ENCODE results near the gene KRTAP19-6. TPM values are rescaled to one million over a fixed set of nuclear protein-coding genes. Genes with fewer than 3 reads are reported as not detected.
"Not testable (repeated sequence)": the region's sequence is repeated elsewhere in the genome, so short reads cannot be mapped to it uniquely, and the experiment has no call there.

KRTAP19-6 gene
- total and polyA plus RNA-seq, 4 donors = not detected

DNA sequence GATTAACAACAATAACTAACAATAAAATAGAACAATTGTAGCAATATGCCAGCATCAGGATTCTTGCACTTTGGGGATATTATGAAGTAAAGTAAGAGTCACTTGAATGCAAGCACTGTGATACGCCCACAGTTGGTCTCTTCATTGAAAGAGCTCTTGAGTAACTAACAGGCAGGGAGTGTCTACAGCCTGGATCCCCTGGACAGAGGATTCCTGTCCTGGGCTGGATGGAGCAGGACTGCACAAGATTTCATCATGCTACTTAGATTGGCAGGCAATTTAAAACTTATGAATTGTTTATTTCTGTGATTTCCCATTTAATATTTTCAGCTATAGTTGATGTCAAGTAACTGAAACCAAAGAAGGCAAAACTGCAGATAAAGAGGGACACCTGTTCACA, 26.0 kb downstream of the KRTAP19-6 start (continued):
- TF ChIP-seq RAD21 (IDR thresholded peaks at IDR 0.05) (no peak), GABPA (IDR thresholded peaks at IDR 0.05 in 1 of 2, conservative IDR thresholded peaks at IDR 0.05 in 1 of 2) (no peak), YY1 (IDR thresholded peaks at IDR 0.05) (no peak)
- TF ChIP-seq, protein P1, sequence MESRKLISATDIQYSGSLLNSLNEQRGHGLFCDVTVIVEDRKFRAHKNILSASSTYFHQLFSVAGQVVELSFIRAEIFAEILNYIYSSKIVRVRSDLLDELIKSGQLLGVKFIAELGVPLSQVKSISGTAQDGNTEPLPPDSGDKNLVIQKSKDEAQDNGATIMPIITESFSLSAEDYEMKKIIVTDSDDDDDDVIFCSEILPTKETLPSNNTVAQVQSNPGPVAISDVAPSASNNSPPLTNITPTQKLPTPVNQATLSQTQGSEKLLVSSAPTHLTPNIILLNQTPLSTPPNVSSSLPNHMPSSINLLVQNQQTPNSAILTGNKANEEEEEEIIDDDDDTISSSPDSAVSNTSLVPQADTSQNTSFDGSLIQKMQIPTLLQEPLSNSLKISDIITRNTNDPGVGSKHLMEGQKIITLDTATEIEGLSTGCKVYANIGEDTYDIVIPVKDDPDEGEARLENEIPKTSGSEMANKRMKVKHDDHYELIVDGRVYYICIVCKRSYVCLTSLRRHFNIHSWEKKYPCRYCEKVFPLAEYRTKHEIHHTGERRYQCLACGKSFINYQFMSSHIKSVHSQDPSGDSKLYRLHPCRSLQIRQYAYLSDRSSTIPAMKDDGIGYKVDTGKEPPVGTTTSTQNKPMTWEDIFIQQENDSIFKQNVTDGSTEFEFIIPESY (IDR thresholded peaks at IDR 0.05) = no peak

DNA sequence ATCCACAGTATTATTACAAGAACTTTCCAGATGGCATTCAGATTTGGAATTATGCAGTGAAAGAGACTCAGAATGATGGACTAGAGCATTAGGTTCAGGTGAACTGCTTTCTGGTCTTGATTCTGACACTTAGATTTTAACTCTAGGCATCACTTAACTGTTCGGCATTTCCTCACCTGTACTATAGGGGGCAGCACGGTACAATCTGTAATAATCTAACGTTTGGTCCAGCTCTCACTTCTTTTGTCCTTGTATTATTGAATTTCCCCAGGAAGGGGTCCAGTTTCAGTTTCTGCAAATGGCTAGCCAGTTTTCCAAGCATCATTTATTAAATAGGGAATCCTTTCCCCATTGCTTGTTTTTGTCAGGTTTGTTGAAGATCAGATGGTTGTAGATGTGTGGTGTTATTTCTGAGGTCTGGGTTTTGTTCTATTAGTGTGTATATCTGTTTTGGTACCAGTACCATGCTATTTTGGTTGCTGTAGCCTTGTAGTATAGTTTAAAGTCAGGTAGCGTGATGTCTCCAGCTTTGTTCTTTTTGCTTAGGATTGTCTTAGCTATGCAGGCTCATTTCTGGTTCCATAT, 36.0 kb downstream of the KRTAP19-6 start:
- not testable (repeated sequence) for H3K4me3 ChIP-seq (ENCODE audit: low read depth in 1 of 3, low read length in 3 of 3); H3K27ac ChIP-seq (ENCODE audit: low read depth in 1 of 2, low read length in 2 of 2); H3K9me3 ChIP-seq (ENCODE audit: control insufficient read depth in 4 of 4, low read length in 3 of 4); DNase-seq (ENCODE audit: low spot score); H3K27me3 ChIP-seq (ENCODE audit: control insufficient read depth in 4 of 4, insufficient read depth in 4 of 4, low read length in 3 of 4); H3K4me1 ChIP-seq (ENCODE audit: control insufficient read depth in 4 of 4, insufficient read depth in 4 of 4, low read length in 3 of 4); H3K9ac ChIP-seq (ENCODE audit: low read depth in 1 of 2, low read length in 2 of 2); H3K36me3 ChIP-seq (ENCODE audit: control insufficient read depth in 4 of 4, insufficient read depth in 3 of 4, low read depth in 1 of 4, low read length in 3 of 4)
- 22% methylated on average over 4 of the region's 4 CpGs for WGBS
- TF ChIP-seq, protein P2, sequence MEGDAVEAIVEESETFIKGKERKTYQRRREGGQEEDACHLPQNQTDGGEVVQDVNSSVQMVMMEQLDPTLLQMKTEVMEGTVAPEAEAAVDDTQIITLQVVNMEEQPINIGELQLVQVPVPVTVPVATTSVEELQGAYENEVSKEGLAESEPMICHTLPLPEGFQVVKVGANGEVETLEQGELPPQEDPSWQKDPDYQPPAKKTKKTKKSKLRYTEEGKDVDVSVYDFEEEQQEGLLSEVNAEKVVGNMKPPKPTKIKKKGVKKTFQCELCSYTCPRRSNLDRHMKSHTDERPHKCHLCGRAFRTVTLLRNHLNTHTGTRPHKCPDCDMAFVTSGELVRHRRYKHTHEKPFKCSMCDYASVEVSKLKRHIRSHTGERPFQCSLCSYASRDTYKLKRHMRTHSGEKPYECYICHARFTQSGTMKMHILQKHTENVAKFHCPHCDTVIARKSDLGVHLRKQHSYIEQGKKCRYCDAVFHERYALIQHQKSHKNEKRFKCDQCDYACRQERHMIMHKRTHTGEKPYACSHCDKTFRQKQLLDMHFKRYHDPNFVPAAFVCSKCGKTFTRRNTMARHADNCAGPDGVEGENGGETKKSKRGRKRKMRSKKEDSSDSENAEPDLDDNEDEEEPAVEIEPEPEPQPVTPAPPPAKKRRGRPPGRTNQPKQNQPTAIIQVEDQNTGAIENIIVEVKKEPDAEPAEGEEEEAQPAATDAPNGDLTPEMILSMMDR (IDR thresholded peaks at IDR 0.05; ENCODE audit: low read depth, low read length, missing input control) = peak; percentile 15
- TF ChIP-seq RAD21 (IDR thresholded peaks at IDR 0.05) = peak in 1 of 2 donors; percentile 18

DNA sequence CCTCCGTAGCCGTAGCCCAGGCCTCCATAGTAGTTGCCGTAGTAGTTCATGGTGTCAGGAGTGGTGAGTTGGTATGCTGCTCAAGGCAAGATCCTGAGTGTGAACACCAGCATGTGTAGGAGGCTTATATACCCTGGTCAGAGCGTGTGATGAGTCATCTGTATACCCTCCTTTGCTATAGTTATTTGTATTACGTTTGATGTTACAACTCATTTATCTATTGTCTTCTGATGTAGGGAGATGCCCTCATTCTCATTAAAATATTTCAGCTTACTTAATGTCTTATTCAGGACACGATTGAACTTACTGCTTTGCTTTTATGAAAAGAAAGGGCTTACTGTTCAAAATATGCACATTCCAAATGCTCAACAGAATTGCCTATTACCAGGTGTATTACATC, 39.6 kb downstream of the KRTAP19-6 start, which contains the start of gene KRTAP19-5:
Gene KRTAP19-5 (minus strand): TSS at position 101 of the 400 bp plus-strand sequence. CDS start 51 bp downstream, at position 50.
- WGBS = 72% methylated on average over 6 of the region's 6 CpGs
- no peak within 1 kb of the TSS for H3K4me3 ChIP-seq (ENCODE audit: low read depth in 1 of 3, low read length in 3 of 3)
- DNase-seq (ENCODE audit: low spot score) = no peak

More for the DNA sequence above, 39.6 kb downstream of the KRTAP19-6 start, which contains the start of gene KRTAP19-5:
- Histone ChIP-seq H3K9me3 (ENCODE audit: control insufficient read depth in 4 of 4, low read length in 3 of 4) (no peaks in the 10 kb centered on the region), H3K27me3 (ENCODE audit: control insufficient read depth in 4 of 4, insufficient read depth in 4 of 4, low read length in 3 of 4) (no peaks in the 10 kb centered on the region), H3K4me1 (ENCODE audit: control insufficient read depth in 4 of 4, insufficient read depth in 4 of 4, low read length in 3 of 4) (no peaks in the 10 kb centered on the region), H3K36me3 (ENCODE audit: control insufficient read depth in 4 of 4, insufficient read depth in 3 of 4, low read depth in 1 of 4, low read length in 3 of 4) (no peaks in the 10 kb centered on the region), H3K27ac (ENCODE audit: low read depth in 1 of 2, low read length in 2 of 2) (no peak within 1 kb of the TSS), H3K9ac (ENCODE audit: low read depth in 1 of 2, low read length in 2 of 2) (no peak within 1 kb of the TSS)
- no peak for TF ChIP-seq NR2F2 (IDR thresholded peaks at IDR 0.05)
- no peak for TF ChIP-seq SP1 (IDR thresholded peaks at IDR 0.05)
- TF ChIP-seq, protein P2 (IDR thresholded peaks at IDR 0.05; ENCODE audit: low read depth, low read length, missing input control) = no peak
- TF ChIP-seq FOXA1 (IDR thresholded peaks at IDR 0.05) = no peak
- no peak for TF ChIP-seq JUND (IDR thresholded peaks at IDR 0.05)
